SIG-M5 treated with dmso at 0.1 percent for 504 hours (cell line): ENCODE measurements around the gene BRF1.

Experiments used
- DNase-seq: peaks from one replicate; lab custom pipeline; 2025; ENCODE audit not compliant: unreplicated experiment; lab: John Stamatoyannopoulos, UW

The BRF1 gene

DNA sequence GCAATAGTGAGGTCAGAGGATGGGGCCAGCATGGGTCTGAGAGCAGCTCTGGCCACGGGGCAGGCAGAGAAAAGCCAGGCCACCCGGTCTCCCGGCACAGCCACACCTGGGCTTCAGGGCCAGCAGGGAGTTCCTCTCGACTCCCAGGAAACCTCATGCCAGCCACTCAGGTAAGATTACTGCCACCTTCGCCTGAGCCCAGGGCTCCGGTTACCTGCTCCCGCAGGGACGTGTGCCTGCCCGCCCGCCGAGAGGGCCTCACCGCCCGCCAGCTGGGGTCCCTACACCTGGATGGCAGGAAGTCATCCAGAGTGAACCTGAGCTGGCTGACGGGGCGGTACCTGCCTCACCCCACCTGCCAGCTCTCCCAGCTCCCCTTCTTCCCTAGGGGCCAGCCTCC, 139.5 kb downstream of the BRF1 start:
- no peak for DNase-seq

DNA sequence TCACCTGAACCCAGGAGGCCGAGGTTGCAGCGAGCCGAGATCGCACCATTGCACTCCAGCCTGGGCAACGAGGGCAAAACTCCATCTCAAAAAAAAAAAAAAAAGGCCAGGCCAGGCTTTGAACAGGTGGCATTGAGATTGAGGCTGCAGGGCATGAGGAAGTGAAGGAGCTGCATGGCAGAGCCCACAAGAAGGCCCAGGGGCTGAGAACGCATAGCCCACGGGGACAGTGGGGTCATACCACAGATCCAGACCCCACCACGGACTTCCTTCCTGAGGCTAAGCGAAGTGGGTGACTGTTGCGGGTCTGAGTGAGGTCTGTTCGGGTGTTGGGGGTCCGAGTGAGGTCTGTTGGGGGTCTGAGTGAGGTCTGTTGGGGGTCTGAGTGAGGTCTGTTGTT, 140.0 kb downstream of the BRF1 start:
- no peak for DNase-seq

DNA sequence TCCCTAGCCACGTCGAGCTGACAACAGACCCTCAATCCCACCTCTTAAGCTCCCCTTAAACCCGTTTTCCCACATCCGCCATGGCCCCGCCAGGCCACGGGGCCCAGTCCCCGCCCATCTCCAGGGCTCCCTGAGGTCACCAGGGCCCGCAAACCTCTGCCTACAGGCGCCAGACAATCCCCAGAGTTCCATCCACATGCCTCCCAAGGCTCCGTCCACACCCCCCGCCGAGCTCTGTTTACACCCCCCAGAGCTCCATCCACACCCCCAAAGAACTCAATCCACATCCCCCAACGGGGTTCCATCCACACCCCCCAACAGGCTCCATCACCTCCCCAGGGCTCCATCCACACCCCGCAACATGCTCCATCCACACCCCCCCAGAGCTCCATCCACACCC, 141.5 kb downstream of the BRF1 start:
- DNase-seq: no peak
